Small intestine (tissue), 7 donors: ENCODE results near the gene IQGAP3. TPM values are rescaled to one million over a fixed set of nuclear protein-coding genes. Genes with fewer than 3 reads are reported as not detected.

Source experiments
- DNase-seq, 2 donors: peaks; one replicate each; pipeline versions ENCODE4 v3.0.0 to v3.0.0-alpha.2; 2013
- FAIRE-seq: peaks from 2 replicates; lab custom pipeline; 2012; peaks lifted over from hg19 to GRCh38; lab: Jason Lieb, UNC
- H3K27ac ChIP-seq, 3 donors: one replicate each; pipeline ENCODE4 v1.5.1; 2013; ENCODE audit warnings: low read length in 2 of 3, mild to moderate bottlenecking in 2 of 3, control low read depth in 1 of 3, inconsistent platforms in 1 of 3, low read depth in 1 of 3, moderate library complexity in 1 of 3
- H3K27me3 ChIP-seq, 3 donors: one replicate each; pipeline ENCODE4 v1.6.1; 2013; ENCODE audit warnings: low read length in 3 of 3, inconsistent platforms in 1 of 3; ENCODE audit not compliant: control insufficient read depth in 3 of 3, insufficient read depth in 3 of 3
- H3K36me3 ChIP-seq, 3 donors: one replicate each; pipeline ENCODE4 v1.6.1; 2013; ENCODE audit warnings: low read length in 3 of 3, inconsistent platforms in 1 of 3, low read depth in 1 of 3, mild to moderate bottlenecking in 1 of 3, moderate library complexity in 1 of 3; ENCODE audit not compliant: control insufficient read depth in 3 of 3, insufficient read depth in 2 of 3
- H3K4me1 ChIP-seq, 3 donors: one replicate each; pipeline ENCODE4 v1.6.1; 2013; ENCODE audit warnings: low read length in 2 of 3, inconsistent platforms in 1 of 3, low read depth in 1 of 3, mild to moderate bottlenecking in 1 of 3, moderate library complexity in 1 of 3; ENCODE audit not compliant: control insufficient read depth in 3 of 3, insufficient read depth in 2 of 3
- H3K4me3 ChIP-seq, 3 donors: one replicate each; pipeline ENCODE4 v1.5.1; 2013; ENCODE audit warnings: low read length in 3 of 3, control low read depth in 1 of 3, inconsistent platforms in 1 of 3, low read depth in 1 of 3, mild to moderate bottlenecking in 1 of 3, moderate library complexity in 1 of 3
- H3K9me3 ChIP-seq, 2 donors: one replicate each; pipeline ENCODE4 v1.6.1; 2013; ENCODE audit warnings: low read depth in 1 of 2, low read length in 1 of 2; ENCODE audit not compliant: control insufficient read depth in 2 of 2, insufficient read depth in 1 of 2
- WGBS, 3 donors: extraction: QIAGEN DNeasy Blood & Tissue Kit; methylation state at CpG; one replicate each; pipeline ENCODE4 v1.1.7; 2013; 5-methylcytosine and 5-hydroxymethylcytosine counted together
- polyA plus RNA-seq, 4 donors: library from polyadenylated mRNA; stranded (reverse) in 3 of 4; unstranded in 1 of 4; fragments of 200-250 nt in 3 of 4; fragments of 120-200 nt in 1 of 4; gene quantifications; one replicate each; pipeline versions ENCODE4 v1.2.1 to v1.2.3, GENCODE V29; 2013
- donor health status: healthy with polysubstance abuse.
- donor health status: control.
- donor health status: control.
- donor health status: Bipolar disorder and iron deficiency.
- donor health status: healthy.

IQGAP3 gene
- polyA plus RNA-seq, 4 donors, result 0.54 to 13.8 (median 7.3) TPM

GRCh38 chr1:156500543-156500792, 71.9 kb downstream of the IQGAP3 start, which contains the start of gene MEF2D:
MEF2D (minus strand) TSS chr1:156500775; CDS start chr1:156483292, 17,483 bp downstream.
- FAIRE-seq (no peak), DNase-seq (no peak)
- 0 to 1% (median 1%) methylated on average over 17 to 27 of the region's 27 CpGs for WGBS, 3 donors
- H3K27ac ChIP-seq, result peak within 1 kb of the TSS; percentile 99
- peaks cover 23 to 72% (median 41%) of the 10 kb centered on the region in 3 donors for H3K4me1 ChIP-seq
- no peaks in the 10 kb centered on the region for H3K27me3 ChIP-seq
- H3K36me3 ChIP-seq, result peaks cover 0 to 22% (median 0%) of the 10 kb centered on the region in 3 donors
- H3K9me3 ChIP-seq, result no peaks in the 10 kb centered on the region
- peak within 1 kb of the TSS; percentile 87 to 99 (median 96) for H3K4me3 ChIP-seq

- Histone ChIP-seq H3K27me3 (no peaks in the 10 kb centered on the region), H3K36me3 (peaks cover 0 to 27% (median 0%) of the 10 kb centered on the region in 3 donors), H3K9me3 (no peaks in the 10 kb centered on the region), H3K4me3 (peak overlapping the region; percentile 87 to 99 (median 96)), H3K27ac (peak overlapping the region; percentile 93 to 96 (median 94)), H3K4me1 (peaks cover 23 to 70% (median 43%) of the 10 kb centered on the region in 3 donors)
- WGBS, 3 donors, result 0 to 1% (median 0%) methylated on average over 40 to 51 of the region's 51 CpGs
- FAIRE-seq (no peak), DNase-seq (no peak)
These were observed 72.4 kb downstream of the IQGAP3 start for GRCh38 chr1:156499842-156500542.

GRCh38 chr1:156499194-156499841, 73.0 kb downstream of the IQGAP3 start:
- H3K27ac ChIP-seq, result peak overlapping the region; percentile 22 to 78 (median 59)
- FAIRE-seq (no peak), DNase-seq (peak in 1 of 2 donors; percentile 59)
- H3K4me1 ChIP-seq, result peaks cover 23 to 67% (median 45%) of the 10 kb centered on the region in 3 donors
- H3K36me3 ChIP-seq, result peaks cover 0 to 34% (median 0%) of the 10 kb centered on the region in 3 donors
- H3K4me3 ChIP-seq, result peak overlapping the region; percentile 87 to 99 (median 96)
- WGBS, 3 donors, result 1 to 2% (median 2%) methylated on average over 14 of the region's 14 CpGs
- no peaks in the 10 kb centered on the region for H3K9me3 ChIP-seq
- H3K27me3 ChIP-seq, result no peaks in the 10 kb centered on the region

GRCh38 chr1:156498432-156499193, 73.8 kb downstream of the IQGAP3 start:
- Histone ChIP-seq H3K27me3 (no peaks in the 10 kb centered on the region), H3K9me3 (no peaks in the 10 kb centered on the region), H3K27ac (peak overlapping the region; percentile 22 to 78 (median 59)), H3K4me3 (peak overlapping the region; percentile 87 to 99 (median 96)), H3K4me1 (peaks cover 20 to 67% (median 45%) of the 10 kb centered on the region in 3 donors), H3K36me3 (peaks cover 0 to 40% (median 0%) of the 10 kb centered on the region in 3 donors)
- FAIRE-seq (no peak), DNase-seq (peak in 1 of 2 donors; percentile 52)
- WGBS, 3 donors, result 15 to 24% (median 21%) methylated on average over 12 of the region's 12 CpGs

- peak overlapping the region; percentile 25 to 53 (median 30) for H3K27ac ChIP-seq
- no peaks in the 10 kb centered on the region for H3K27me3 ChIP-seq
- 60 to 73% (median 60%) methylated on average over 5 of the region's 5 CpGs for WGBS, 3 donors
- peak overlapping the region in 1 of 3 donors; percentile 87 for H3K4me3 ChIP-seq
- no peak for DNase-seq
- no peak for FAIRE-seq
- peaks cover 0 to 48% (median 0%) of the 10 kb centered on the region in 3 donors for H3K36me3 ChIP-seq
- no peaks in the 10 kb centered on the region for H3K9me3 ChIP-seq
- peaks cover 20 to 67% (median 45%) of the 10 kb centered on the region in 3 donors for H3K4me1 ChIP-seq
These were observed 74.5 kb downstream of the IQGAP3 start for GRCh38 chr1:156497743-156498431.

- Histone ChIP-seq H3K4me3 (peak overlapping the region in 1 of 3 donors; percentile 7), H3K9me3 (no peaks in the 10 kb centered on the region), H3K27ac (peak overlapping the region; percentile 6 to 30 (median 25)), H3K36me3 (peaks cover 0 to 54% (median 0%) of the 10 kb centered on the region in 3 donors), H3K4me1 (peaks cover 15 to 66% (median 52%) of the 10 kb centered on the region in 3 donors), H3K27me3 (no peaks in the 10 kb centered on the region)
- DNase-seq, result peak; percentile 57 to 60
- 46 to 51% (median 48%) methylated on average over 11 of the region's 11 CpGs for WGBS, 3 donors
- FAIRE-seq, result no peak
These were observed 75.2 kb downstream of the IQGAP3 start for GRCh38 chr1:156497078-156497742.

GRCh38 chr1:156496211-156496761, 76.1 kb downstream of the IQGAP3 start:
- Histone ChIP-seq H3K9me3 (no peaks in the 10 kb centered on the region), H3K27ac (peak overlapping the region in 1 of 3 donors; percentile 49), H3K36me3 (peaks cover 0 to 64% (median 0%) of the 10 kb centered on the region in 3 donors), H3K4me3 (no peak overlapping the region), H3K27me3 (no peaks in the 10 kb centered on the region), H3K4me1 (peaks cover 19 to 67% (median 60%) of the 10 kb centered on the region in 3 donors)
- DNase-seq, result no peak
- no peak for FAIRE-seq
- 52 to 71% (median 56%) methylated on average over 10 of the region's 10 CpGs for WGBS, 3 donors
